ENCODE measurements around the gene CKS1B.
A peak's percentile ranks its signal among the peaks of the same experiment; 100 is the strongest.

The CKS1B gene

GRCh38 chr1:154974102-154974807, at the start of gene CKS1B:
Gene CKS1B, plus strand, starts transcription at chr1:154974681. Its CDS starts 65 bp downstream, at chr1:154974746.
- DNase-seq (ENCODE audit: low read depth in 2 of 2): peak; percentile 91 to 92

DNA sequence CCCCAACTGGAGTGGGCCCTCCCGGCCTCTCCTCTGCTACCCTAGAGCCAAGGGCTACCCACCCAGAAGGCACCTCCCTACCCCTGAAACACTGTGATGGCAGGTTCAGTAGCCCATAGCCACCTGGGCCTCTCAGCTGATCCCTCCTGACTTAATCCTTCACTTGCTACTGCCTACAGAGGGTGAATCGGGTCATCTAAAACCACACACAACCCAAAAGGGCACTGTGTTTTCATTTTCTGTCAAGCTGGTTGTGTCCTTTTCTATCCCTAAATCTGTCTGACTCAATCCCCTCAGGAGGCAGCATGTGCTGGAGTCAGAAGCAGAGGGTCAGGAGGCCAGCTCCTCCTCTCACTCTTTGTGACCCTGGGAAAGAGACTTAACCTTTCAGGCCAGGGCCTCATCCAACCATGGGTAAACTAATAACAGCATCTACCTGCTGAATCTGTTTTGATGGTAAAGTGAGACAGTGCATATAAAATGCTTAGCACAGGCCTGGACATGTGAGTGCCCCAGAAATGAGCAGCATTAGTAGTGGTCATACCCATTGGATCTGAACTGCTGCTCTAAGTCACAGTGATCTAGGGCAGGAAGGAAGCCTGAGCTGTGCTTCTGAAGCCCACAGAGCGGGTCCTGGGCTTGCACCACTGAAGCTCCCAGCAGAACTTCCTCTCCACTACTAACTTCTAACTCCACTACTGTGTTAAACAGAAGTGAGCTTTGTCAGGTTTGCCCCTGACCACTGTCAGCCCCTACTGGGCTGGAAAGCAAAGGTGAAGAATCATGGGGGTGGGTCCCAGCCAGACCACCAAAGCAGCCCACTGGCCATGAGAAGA, 48.9 kb upstream of the CKS1B start:
- DNase-seq (ENCODE audit: low read depth in 2 of 2): no peak

DNA sequence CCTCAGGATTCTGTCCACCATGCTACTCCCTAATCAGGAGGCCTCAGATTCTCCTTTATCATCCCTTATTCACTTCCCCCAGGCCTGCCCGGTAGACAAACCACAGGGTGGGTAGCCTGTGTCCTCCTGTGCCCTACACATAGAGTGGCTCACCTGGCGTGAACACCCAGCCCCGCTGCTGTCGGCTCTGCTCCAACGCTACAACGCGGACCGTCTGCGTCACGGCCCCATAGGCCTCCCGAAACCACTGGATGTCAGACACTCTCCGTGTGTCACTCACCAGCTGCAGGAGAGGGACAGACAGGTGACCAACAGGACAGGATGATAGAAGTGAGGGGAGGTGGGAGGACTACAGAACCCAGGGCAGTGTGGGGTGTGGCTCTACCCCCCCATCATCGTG, 48.3 kb upstream of the CKS1B start:
- DNase-seq (ENCODE audit: low read depth in 2 of 2): no peak

- DNase-seq (ENCODE audit: low read depth in 2 of 2): no peak
Measured at GRCh38 chr1:154931940-154932487, 42.5 kb upstream of the CKS1B start.

DNA sequence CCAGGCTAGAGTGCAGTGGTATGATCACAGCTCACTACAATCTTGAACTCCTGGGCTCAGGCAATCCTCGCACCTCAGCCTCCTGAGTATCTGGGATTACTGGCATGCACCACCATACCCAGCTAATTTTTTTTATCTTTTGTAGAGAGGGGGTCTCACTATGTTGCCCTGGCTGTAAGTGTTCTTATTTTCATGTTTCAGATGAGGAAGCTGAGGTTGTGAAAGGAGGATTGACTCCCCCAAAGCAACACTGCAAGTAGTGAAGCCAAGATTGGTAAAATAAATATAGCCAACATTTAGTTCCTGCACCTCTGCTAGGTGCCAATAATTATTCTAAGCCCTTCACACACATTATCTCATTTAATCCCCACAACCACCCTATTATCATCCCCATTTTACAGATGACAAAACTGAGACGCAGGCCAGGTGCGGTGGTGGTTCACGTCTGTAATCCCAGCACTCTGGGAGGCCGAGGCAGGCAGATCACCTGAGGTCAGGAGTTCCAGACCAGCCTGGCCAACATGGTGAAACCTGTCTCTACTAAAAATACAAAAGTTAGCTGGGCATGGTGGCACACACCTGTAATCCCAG, 40.0 kb upstream of the CKS1B start:
- DNase-seq (ENCODE audit: low read depth in 2 of 2): no peak

- DNase-seq (ENCODE audit: low read depth in 2 of 2): no peak
Measured at GRCh38 chr1:154935749-154936554, 38.5 kb upstream of the CKS1B start.

DNA sequence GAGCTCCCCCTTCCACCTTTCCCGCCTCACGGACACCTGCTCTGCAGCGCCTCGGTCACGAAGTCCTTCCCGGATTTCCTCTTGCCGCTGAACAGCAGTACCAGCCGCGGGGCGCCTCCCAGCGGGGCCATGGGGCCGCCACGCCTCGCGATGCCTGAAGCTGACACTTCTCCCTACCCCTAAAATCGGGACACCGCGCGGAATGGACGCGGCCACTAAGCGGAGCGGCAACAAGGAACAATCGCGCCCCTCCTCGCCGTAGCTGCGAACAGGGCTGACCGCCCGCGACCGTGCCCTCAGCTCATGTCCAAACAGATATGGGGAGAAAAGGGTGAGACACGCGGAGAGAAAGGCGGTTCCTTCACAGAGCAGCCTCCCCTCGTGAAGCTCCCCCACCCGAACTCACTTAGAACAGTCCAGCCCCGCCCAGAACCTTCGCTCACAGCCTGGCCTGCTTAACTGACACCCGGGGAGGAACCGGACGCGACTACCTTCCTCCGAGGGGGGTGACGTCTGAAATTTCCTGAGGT, 37.9 kb upstream of the CKS1B start, which contains the start of gene PMVK:
Gene PMVK (minus strand): TSS at position 165 of the 530 bp plus-strand sequence. CDS start 34 bp downstream, at position 131.
- peak; percentile 86 to 92 for DNase-seq (ENCODE audit: low read depth in 2 of 2)

DNA sequence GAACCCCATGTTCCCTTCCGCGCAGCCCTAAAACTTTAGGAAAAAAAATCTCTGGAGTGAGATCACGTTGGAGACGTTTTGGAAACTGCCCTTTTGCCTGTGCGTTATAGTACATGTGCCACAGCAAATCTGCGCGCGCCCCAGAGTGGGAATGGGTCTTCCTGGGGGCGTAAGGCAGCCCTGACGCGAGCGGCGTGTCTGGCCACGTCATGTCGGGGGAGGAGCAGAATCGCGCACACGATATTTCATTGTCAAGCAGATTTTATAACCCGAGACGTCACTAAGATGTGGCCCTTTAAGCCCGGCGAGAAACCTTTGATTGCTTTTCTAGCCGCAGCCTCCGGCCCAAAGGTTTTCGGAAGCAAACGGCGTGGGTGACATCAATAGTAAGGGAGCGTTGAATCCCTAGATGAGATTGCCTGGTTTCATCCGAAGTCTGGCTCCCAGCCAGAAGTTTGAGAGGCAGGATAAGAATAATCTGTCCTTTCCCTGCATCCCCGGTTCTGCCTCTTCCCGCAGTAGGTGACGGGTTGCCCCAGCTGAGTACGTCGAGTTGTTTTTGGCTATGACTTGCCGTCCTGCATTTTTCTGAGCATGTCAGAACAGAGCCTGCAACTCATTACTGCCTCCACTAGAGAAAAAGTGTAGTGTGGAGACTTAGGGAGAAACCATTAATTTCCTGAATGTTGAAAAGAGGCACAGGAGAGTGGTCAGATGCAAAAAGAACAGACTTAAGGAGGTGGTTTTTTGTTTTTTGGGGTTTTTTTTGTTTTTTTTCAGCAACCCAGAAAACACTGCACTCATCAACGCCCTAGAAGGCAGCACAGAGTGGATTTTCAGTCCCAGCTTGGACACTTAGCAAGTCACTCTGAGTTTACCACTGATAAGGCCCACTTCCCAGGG, 37.1 kb upstream of the CKS1B start:
- DNase-seq (ENCODE audit: low read depth in 2 of 2): peak; percentile 71 to 74

- no peak for DNase-seq (ENCODE audit: low read depth in 2 of 2)
Measured at GRCh38 chr1:154937988-154938386, 36.5 kb upstream of the CKS1B start.

- DNase-seq (ENCODE audit: low read depth in 2 of 2): no peak
Measured at GRCh38 chr1:154938604-154939399, 35.7 kb upstream of the CKS1B start.

- DNase-seq (ENCODE audit: low read depth in 2 of 2): no peak
Measured at GRCh38 chr1:154940213-154940560, 34.3 kb upstream of the CKS1B start.

- no peak for DNase-seq (ENCODE audit: low read depth in 2 of 2)
Measured at GRCh38 chr1:154940651-154941194, 33.8 kb upstream of the CKS1B start.

DNA sequence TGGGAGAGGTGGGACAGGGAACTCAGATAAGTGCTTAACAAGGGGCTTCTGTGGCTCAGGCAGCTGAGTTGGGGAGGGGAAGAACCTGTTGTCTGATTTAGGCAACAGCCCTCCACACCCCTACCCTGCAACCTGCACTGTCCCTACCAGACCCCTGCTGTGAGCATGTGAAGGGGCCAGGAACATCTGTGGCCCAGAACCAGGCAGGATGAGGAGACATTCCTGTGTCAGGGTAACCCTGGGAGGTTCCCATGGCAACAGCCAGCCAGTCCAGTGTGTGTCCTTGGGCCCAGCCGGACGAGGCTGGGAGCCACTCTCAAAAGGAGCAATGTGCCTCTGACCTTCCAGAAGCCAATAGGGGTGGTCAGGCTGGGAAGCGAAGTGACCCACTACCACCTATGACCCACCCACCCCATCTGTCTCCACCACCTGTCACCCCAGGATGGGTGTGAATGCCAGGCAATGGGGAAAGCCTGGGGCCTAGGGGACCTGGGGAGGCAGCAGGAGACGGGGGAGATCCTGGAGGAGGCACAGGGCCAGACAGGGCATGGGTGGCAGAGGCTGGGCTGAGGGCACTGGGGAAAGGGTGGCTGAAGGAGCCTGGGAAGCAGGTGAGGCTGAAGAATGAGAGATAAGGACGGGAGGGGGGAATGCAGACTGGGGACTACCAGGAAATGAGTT, 33.0 kb upstream of the CKS1B start:
- no peak for DNase-seq (ENCODE audit: low read depth in 2 of 2)

GRCh38 chr1:154943649-154944400, 30.7 kb upstream of the CKS1B start:
- DNase-seq (ENCODE audit: low read depth in 2 of 2): no peak

GRCh38 chr1:154944401-154945159, 29.9 kb upstream of the CKS1B start:
- no peak for DNase-seq (ENCODE audit: low read depth in 2 of 2)

- no peak for DNase-seq (ENCODE audit: low read depth in 2 of 2)
Measured at GRCh38 chr1:154945160-154945961, 29.1 kb upstream of the CKS1B start.
